LNCaP clone FGC (cell line): Measurements from ENCODE around the gene PARD6G.

Experiments
- DNase-seq: peaks from one replicate; pipeline ENCODE4 v3.0.0-alpha.2; 2011; ENCODE audit warnings: low read depth
- H3K4me3 ChIP-seq: 2 replicates; pipeline ENCODE4 v1.5.1; 2011; ENCODE audit warnings: mild to moderate bottlenecking, low read depth, low read length, control low read depth
- CTCF ChIP-seq: IDR thresholded peaks from 2 replicates; pipeline ENCODE4 v1.5.1; 2012; ENCODE audit warnings: mild to moderate bottlenecking; ENCODE audit not compliant: control insufficient read depth, insufficient read depth; ENCODE audit errors: extremely low read depth

The PARD6G gene

GRCh38 chr18:80182855-80183254 is 64.5 kb downstream of the PARD6G start:
- no peak overlapping the region for H3K4me3 ChIP-seq
- DNase-seq: no peak
- no peak for TF ChIP-seq CTCF

- no peak for TF ChIP-seq CTCF
- DNase-seq: peak; percentile 82
Observed at GRCh38 chr18:80181642-80182461, 65.5 kb downstream of the PARD6G start.

GRCh38 chr18:80180778-80181564 is 66.3 kb downstream of the PARD6G start:
- no peak for DNase-seq
- no peak overlapping the region for H3K4me3 ChIP-seq
- no peak for TF ChIP-seq CTCF

More at GRCh38 chr18:80181642-80182461, 65.5 kb downstream of the PARD6G start:
- no peak overlapping the region for H3K4me3 ChIP-seq

GRCh38 chr18:80179857-80180558 is 67.3 kb downstream of the PARD6G start:
- no peak overlapping the region for H3K4me3 ChIP-seq
- DNase-seq: no peak
- no peak for TF ChIP-seq CTCF

- no peak for DNase-seq
- TF ChIP-seq CTCF: no peak
- no peak overlapping the region for H3K4me3 ChIP-seq
Observed at GRCh38 chr18:80178935-80179818, 68.1 kb downstream of the PARD6G start.

- no peak for DNase-seq
- H3K4me3 ChIP-seq: no peak overlapping the region
- no peak for TF ChIP-seq CTCF
Observed at GRCh38 chr18:80177128-80177527, 70.2 kb downstream of the PARD6G start.
